Heart left ventricle (tissue), 13 donors: ENCODE data around the gene CELF2.

Experiments used
- CTCF ChIP-seq, 12 donors: fragments of 200-600 bp; sonication (generic) in 4 of 12; IDR thresholded peaks; one replicate each; pipeline versions ENCODE4 v1.5.0 to v1.8.0; 2018 to 2022; ENCODE audit warnings: antibody characterized with exemption in 12 of 12, mild to moderate bottlenecking in 5 of 12
- POLR2A ChIP-seq, 2 donors: fragments of 450-650 bp; IDR thresholded peaks; one replicate each; pipeline ENCODE4 v1.6.1; 2017; ENCODE audit warnings: antibody characterized with exemption in 2 of 2, mild to moderate bottlenecking in 2 of 2, moderate library complexity in 2 of 2
- donor health status: ischemic (EF 13 %, LVEDD 7.1; RV severe dilation, severe dysfunction).
- donor health status: DM: no; HTN: yes; CAD: no.
- donor health status: DM: no; HTN: no; CAD: no.
- donor health status: ischemic (EF 25% LVEDD 6.9; RV normal size, moderate dysfunction).
- donor health status: ischemic (EF 25% LVEDD 5.7; RV mildly dilated, moderate dysfunction).
- donor health status: ischemic (EF 35%, LVEDD 5.7; RV mildly dilated, moderate dysfunction).
- donor health status: nonischemic (EF 11% LVEDD 7.7; RV severe dilation, severe dysfunction).
- donor health status: DM: yes; HTN: yes; CAD: no.
- donor health status: PGD.
- donor health status: ischemic (EF 29% LVEDD 5.4; RV normal size, mild dysfunction).
- donor health status: nonischemic (EF 23%, LVEDD 6.1; RV moderate dilation, normal function).

GRCh38 chr10:11035301-11035991 lies 17.8 kb downstream of the CELF2 start:
- TF ChIP-seq CTCF (IDR thresholded peaks at IDR 0.05) (no peak), POLR2A (IDR thresholded peaks at IDR 0.05) (no peak)
